ENCODE results near the gene PCDHGC5. TPM values are rescaled to one million over a fixed set of nuclear protein-coding genes. Genes with fewer than 3 reads are reported as not detected.

PCDHGC5 gene
- polyA plus RNA-seq, 3 donors, result 0.27 to 0.32 (median 0.29) TPM

DNA sequence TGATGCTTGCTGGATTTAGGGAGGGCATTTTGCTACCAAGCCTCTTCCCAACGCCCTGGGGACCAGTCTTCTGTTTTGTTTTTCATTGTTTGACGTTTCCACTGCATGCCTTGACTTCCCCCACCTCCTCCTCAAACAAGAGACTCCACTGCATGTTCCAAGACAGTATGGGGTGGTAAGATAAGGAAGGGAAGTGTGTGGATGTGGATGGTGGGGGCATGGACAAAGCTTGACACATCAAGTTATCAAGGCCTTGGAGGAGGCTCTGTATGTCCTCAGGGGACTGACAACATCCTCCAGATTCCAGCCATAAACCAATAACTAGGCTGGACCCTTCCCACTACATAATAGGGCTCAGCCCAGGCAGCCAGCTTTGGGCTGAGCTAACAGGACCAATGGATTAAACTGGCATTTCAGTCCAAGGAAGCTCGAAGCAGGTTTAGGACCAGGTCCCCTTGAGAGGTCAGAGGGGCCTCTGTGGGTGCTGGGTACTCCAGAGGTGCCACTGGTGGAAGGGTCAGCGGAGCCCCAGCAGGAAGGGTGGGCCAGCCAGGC, 23.0 kb downstream of the PCDHGC5 start:
- DNase-seq (ENCODE audit: low read depth in 3 of 3, low spot score in 2 of 3), result no peak

DNA sequence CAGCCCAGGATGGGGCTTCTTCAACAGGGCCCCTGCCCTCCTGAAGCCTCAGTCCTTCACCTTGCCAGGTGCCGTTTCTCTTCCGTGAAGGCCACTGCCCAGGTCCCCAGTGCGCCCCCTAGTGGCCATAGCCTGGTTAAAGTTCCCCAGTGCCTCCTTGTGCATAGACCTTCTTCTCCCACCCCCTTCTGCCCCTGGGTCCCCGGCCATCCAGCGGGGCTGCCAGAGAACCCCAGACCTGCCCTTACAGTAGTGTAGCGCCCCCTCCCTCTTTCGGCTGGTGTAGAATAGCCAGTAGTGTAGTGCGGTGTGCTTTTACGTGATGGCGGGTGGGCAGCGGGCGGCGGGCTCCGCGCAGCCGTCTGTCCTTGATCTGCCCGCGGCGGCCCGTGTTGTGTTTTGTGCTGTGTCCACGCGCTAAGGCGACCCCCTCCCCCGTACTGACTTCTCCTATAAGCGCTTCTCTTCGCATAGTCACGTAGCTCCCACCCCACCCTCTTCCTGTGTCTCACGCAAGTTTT, 23.6 kb downstream of the PCDHGC5 start:
- no peak for DNase-seq (ENCODE audit: low read depth in 3 of 3, low spot score in 2 of 3)

DNA sequence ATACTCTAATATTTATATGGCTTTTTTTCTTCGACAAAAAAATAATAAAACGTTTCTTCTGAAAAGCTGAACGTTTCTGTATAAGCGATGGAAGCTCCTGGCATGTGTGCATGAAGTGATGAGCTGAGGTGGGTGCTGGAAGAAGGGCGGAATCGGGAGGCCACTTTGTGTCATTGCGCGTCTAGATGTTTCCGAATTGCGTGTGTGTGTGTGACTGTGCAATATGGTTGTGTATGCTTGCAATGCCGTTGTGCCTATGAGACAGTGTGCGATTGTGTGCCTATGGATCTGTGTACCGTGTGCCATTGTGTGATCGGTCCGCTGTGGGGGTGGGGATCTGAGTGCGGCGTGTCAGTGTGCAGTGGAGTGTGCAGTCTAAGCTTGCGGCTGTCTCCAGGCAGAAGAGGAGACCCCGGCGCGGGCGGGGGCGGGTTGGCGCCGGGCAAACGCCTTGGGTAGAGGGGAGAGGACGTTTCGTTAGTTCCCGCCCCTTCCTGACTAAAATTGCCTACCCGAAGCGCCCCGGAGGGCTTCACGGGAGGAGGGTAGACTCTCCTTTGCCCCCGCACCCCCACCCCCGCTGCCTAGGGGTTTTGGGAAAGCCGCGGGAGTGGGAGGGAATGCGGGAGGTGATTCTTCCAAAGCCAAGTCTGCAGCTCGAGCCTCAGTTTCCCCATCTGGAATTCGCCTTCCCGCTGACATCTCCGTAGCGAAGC, 24.2 kb downstream of the PCDHGC5 start:
- DNase-seq (ENCODE audit: low read depth in 3 of 3, low spot score in 2 of 3), result no peak

DNA sequence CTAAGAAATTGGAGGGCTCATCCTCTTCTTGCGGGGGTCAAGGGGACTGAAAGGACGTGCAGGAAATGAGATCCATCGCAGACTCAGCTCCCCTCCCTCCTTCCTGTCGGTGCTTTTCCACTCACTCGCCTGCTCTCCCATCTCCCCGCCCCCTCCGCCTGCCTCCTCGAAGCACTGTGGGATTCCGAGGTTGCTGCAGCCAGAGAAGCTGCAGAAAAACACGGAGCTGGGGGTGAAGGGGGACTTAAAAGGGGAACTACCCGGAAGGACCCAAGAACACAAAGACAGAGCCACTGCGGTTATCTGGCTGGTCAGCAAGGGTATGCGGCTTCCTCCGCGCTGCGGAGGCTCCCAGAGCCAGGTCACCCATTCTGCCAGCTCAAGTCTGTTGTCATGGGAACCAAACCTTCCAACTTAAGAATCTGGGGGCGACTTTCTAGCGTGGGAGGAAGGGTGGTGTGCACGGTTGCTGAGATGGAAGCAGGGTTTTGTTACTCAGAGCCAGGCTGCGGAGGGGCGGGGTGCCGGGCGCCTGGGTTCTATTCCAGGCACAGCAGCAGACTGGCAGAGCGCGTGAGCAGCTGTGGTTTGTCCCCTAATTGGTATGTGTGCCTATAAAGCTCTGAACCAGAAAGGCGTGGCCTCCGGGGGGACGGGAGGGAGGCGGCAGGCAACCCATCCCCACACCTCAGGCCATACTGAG, 24.9 kb downstream of the PCDHGC5 start:
- DNase-seq (ENCODE audit: low read depth in 3 of 3, low spot score in 2 of 3), result peak in 1 of 3 donors; percentile 75

DNA sequence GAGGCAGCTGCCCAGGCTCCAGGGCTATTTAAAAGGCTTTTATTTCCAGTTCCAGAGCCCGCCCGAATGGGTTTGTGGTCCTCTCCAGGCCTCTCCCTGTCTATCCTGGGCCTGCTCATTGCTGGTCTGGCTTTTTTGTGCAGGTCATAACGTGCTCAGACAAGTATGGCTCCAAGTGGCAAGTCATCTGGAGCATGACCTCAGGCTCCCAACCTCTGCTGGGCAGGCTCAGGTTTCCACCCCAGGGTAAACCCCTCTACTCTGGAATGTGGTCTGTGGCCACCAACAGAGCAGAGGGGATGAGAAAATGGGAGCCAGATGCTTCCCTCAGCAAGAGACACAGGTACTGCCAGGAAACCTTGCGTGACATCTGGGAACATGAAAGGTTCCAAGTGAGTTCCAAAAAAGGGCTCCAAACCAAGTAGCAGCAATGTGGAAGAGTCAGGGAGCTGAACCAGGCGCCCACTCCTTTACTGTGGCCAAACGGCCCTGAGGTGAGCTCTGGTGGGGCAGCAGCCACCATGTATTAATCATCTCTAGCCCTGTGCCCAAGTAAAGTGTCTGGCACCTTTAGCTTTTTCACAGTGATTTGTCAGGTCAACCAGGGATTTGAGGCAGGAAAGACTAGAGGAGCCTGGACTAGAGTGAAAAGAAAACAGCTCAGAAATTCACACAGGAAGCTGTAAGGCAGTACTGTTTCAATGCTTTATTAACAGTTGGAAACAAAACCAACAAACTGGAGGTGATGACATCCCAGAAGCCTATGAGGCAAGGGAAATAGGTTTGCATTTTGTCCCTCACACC, 25.7 kb downstream of the PCDHGC5 start:
- DNase-seq (ENCODE audit: low read depth in 3 of 3, low spot score in 2 of 3), result no peak

DNA sequence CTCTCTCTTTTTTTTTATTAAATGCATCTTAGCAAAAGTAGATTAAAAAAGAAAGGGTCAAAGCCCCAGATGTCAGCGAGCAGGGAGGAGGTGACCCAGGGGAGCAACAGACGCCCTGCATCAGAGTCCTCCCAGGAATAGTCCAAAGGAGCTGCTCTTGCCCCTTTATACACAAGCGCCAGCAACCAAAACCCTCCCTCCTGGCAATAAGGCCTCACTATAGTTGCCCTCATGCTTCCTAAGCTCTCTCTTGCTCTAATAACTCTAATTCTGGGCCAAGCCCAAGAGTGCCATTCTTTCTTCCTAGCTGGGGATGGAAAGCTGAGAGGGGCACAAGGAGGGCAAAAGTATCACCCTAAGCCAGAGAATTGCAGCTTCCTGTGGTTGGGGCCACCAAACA, 26.3 kb downstream of the PCDHGC5 start:
- no peak for DNase-seq (ENCODE audit: low read depth in 3 of 3, low spot score in 2 of 3)

DNA sequence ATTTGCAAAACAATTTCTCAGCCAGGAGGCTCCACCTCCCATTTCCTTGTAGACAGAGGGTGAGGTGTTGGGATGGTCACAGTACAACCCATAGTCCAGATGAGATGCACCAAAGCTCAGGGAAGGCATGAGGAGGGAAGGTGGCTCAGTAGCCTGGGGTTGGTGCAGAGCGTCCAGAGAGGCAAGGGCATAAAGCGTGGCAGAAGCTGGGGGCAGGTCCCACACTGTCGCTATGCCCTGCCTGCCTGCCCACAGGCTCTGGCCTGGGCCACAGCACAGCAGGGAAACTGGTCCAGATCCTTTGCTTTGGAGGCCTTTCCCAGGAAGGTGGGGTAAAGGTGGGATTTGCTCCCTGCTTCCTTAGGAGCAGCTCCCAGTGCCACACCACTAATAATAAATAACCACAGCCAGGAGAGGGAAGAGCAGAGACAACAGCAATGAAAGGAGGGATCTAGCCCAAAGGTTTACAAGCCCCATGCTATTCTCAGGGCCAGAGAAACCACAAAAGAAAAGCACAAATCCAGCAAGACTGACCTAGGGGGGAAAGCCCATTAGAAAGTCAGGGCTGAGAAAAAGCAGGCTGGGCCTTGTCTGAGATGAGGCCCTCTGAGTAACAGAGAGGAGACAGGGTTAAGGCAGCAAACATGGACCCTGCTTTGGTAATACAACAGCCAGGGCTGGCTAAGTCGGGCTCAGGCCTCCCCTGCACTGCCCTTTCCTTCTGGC, 27.2 kb downstream of the PCDHGC5 start:
- DNase-seq (ENCODE audit: low read depth in 3 of 3, low spot score in 2 of 3), result no peak

DNA sequence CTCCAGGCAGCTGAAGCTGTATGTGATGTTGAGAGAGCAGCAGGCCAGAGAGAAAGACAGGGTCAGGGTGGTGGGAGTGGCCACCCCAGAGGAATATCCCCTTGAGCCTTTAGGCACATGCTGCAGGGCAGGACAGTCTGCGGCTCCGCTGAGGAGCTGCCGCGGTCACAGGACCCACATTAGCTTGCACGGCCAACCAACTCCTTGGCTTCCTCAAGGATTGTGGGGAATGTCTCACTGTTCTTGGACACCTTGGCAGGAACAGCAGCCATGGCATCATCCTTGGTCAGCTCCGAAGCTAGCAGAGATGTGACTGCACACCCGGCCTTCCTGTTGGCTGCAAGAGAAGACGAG, 27.8 kb downstream of the PCDHGC5 start:
- DNase-seq (ENCODE audit: low read depth in 3 of 3, low spot score in 2 of 3), result no peak

DNA sequence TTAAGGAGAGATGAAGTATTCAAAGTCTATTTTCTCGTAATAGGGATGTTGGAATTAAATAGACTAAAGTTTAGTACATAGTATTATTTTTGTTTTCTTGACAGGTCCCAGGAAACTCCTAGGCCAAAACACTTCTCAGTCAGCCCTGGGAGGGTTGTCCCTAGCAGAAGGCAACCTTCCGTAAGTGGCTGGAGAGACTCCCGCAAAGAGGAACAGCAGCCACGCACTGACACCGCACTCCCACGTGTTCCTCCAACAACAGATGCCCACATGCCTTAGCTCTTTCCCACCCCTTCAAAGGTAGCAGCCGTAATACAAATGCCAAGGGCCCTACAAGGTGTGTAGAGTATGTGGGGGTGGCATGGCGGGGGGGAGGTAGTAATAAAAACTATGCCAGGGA, 28.4 kb downstream of the PCDHGC5 start:
- no peak for DNase-seq (ENCODE audit: low read depth in 3 of 3, low spot score in 2 of 3)

DNA sequence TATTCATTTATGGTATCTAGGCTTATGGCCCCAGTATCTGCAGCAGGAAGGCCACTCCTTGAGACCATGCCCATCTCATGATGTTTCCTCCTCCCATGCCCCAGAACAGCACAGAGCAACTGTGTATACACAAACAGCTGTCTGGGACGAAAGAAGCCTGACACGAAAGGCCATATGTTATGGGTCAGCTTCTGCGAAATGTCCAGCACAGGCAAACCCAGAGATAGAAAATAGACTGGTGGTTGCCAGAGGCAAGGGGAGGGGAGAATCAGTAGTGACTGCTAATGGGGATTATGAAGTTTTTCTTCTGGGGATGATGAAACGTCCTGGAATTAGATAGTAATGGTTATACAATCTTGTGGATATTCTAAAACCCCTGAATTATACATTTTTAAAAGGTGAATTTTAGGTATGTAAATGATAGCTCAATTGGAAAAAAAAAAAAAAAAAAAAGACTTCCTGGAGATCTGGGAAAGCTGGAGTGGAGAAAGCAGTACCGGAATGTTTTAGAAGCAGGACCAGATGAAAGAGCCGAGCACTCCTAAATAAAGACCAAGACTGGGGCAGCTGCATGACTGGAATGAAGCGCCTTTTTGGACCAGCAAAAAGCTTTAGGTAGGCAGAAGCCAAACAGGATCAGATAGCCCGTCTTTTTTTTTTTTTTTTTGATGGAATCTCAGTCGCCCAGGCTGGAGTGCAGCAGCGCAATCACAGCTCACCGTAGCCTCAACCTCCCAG, 29.2 kb downstream of the PCDHGC5 start:
- DNase-seq (ENCODE audit: low read depth in 3 of 3, low spot score in 2 of 3), result no peak

DNA sequence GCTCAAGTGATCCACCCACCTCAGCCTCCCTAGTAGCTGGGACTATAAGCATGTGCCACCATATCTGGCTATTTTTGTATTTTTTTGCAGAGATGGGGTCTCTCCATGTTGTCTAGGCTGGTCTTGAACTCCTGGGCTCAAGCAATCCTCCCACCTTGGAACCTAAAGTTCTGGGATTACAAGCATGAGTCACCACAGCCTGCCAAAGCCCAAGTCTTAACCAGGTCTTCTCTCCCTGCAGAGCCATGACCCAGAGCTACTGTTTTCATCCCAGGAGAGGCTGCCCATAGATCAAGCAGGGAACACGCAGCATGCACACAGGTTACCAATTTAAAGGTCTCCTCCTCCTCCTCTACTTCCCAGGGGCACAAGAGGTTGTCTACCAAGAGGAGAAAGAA, 29.7 kb downstream of the PCDHGC5 start:
- DNase-seq (ENCODE audit: low read depth in 3 of 3, low spot score in 2 of 3), result no peak

DNA sequence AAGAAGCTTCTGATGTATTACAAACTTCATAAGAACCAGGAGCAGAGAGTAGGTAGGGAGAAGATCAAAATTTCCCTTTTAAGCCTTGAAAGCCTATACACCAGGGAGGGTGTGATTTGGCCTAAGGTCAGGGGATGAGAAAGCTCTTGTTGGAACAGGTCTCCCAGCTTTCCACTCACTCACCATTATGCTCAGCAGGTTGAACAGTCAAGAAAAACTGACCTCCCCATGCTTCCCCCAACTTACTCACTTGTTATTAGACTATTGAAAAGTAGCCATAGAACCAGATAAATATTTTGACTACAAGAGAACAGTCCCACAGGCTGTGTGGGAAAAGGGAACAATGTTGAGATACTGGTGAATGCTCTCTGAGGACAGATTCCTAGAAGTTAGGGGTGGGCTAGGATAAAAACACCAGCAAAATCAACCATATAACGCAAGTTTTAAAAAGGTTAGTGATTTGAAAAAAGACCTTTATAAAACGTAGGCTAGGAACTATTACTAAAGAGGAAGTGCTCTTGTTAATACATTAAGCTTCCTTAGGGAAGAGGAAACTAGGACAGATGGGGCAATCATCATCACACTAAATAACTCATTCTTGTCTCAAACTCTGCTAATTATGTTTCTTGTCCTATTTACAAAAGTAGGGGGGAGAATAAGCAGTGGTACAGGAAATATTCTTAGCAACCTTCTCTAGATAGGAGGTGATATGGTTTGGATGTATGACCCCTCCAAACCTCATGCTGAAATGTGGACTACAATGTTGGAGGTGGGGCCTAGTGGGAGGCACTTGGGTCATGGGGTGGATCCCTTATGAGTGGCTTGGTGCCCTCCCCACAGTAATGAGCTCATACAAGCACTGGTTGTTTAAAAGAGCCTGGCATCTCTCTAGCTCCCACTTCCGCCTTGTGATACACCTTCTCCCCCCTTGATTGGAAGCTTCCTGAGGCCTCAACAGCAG, 31.0 kb downstream of the PCDHGC5 start:
- no peak for DNase-seq (ENCODE audit: low read depth in 3 of 3, low spot score in 2 of 3)

DNA sequence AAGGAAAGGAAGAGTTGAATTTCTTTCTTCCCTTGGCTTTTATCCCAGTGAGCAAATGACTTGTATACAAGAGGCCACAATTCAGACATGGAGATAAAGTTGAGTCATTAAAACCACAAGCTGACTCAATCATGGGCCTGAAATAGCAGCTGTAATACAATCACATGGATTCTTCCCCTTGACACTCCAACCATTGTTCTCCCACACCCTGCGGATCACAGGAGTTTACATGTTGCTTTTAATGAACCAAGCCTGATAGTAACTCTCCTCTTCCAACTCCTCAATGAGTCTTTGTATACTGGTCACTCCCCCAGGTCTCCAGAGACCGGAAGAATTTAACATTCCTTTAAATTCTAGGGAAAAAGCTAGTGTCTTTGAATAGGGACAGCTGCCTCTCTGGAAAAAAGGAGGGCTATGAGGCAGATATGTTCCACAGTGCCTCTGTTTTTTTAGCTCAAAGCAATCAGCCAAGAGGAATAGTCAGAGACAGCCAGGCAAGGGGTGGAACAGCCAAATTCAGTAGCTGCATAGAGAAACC, 32.4 kb downstream of the PCDHGC5 start:
- peak in 2 of 3 donors; percentile 72 to 75 for DNase-seq (ENCODE audit: low read depth in 3 of 3, low spot score in 2 of 3)

DNA sequence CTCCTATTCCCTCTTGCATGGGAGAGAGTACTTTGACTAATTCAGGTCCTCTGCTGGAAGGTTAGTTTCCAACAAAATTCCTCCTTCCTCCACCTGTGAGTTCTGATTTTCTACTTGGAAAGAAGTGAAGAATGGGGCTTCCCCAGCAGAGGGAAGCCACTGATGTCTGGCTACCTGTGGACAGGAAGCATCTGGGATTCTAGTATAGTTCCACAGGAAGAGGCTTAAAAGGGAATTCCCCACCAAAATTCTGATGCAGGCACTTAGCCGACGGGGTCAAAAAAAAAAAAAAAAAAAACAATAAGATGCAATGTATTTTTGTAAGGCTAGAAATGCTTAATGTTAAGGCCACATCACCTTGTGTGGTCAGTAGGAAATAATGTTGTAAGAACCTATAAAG, 33.4 kb downstream of the PCDHGC5 start:
- no peak for DNase-seq (ENCODE audit: low read depth in 3 of 3, low spot score in 2 of 3)

DNA sequence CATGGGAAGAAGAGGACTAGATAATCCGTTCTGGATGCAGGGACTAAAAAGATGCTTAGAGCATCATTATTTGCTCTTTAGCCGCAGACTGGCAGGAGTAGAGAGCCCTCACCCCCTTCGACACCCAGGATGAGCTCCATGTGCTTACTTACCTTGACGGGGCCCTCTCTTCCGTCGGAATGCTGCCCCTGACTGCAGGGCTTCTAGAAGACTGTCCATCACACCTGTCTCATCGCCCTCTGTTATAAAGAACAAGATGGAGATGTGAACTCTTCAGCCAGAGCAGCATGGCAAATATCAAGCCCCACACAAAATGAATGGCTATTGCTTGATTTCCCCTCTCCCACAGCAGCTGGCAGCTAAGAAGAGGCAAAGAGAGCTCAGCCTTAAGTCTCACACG, 35.1 kb downstream of the PCDHGC5 start:
- DNase-seq (ENCODE audit: low read depth in 3 of 3, low spot score in 2 of 3), result no peak

DNA sequence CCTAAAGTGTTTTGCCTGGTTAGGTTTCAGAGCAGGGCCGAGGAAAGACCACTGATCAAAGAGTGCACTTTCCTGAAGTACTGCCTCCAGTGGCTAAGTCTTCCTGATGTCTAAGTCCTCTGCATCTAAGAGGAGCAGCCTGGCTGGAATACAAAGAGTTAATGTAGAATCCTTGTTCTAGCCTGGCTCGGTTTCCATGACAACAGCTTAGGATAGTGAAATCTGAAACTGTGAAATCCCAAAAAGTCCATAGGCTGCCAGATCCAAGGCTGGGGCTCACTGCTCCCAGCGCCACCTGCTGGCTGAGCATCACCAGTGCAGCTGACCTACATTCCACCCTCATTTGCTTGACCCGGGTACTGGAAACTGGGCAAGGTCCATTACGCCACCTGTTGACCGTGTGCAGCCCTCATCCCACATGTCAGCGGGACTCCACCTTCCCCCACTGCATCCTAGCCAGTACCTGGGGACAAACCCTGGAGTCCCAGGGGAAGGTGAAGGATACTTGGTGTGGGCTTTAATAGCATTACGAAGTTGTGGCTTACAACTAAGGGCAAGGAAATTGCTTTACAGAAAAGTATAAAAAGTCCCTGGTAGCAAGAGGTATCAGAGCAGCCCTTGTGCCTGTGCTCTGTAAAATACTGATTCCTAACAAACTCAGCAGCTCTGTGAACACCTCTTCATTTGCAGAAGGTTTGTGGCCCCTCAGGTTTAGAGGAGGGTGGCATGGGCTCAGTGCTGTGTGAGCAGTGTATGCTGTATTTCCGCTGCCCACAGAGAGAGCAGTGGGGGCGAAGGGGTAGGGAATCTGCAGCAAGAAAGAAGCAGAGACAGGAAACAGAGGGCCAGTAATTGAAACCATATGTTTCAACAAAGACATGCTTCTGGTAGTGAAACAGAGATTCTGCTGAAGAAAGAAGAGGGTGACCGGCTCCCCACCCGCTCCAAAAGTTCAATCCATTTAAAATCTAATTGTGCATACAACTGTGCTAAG, 36.0 kb downstream of the PCDHGC5 start:
- DNase-seq (ENCODE audit: low read depth in 3 of 3, low spot score in 2 of 3), result peak; percentile 94 to 97 (median 95)

DNA sequence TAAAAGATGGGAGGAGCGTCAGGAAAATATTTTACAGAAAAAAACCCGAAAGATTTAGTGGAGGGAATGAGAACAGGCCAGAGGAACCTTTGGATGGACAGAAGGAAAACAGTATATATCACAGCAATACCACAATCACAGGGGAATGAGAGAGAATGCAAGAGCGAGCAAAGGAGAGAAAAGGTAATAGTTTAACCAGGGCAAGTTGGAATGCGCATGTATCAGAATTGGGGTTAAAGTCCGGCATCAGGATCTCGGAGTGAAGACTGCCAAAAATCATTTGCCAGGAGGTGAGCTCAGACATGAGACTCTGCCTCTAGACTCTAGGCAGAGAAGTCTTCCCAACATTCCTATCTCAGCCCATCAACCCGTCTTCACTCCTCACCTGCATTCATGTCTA, 36.8 kb downstream of the PCDHGC5 start:
- DNase-seq (ENCODE audit: low read depth in 3 of 3, low spot score in 2 of 3), result no peak

Data from right renal cortex interstitium (tissue), 3 donors.